HS-27A (cell line): ENCODE measurements around the gene ZFHX2.

Experiments used
- DNase-seq: peaks from one replicate; pipeline ENCODE4 v3.0.0-alpha.2; 2012; ENCODE audit warnings: low read depth, missing footprints

Gene ZFHX2

GRCh38 chr14:23559926-23560520 is 8.5 kb upstream of the ZFHX2 start:
- DNase-seq = no peak

GRCh38 chr14:23559010-23559925 is 7.7 kb upstream of the ZFHX2 start:
- DNase-seq = no peak

- DNase-seq = no peak
These were observed 6.9 kb upstream of the ZFHX2 start for GRCh38 chr14:23558346-23559009.

GRCh38 chr14:23557946-23558345 is 6.4 kb upstream of the ZFHX2 start:
- no peak for DNase-seq

GRCh38 chr14:23557521-23557920 is 6.0 kb upstream of the ZFHX2 start:
- no peak for DNase-seq

GRCh38 chr14:23556700-23557440 is 5.3 kb upstream of the ZFHX2 start:
- no peak for DNase-seq

- peak; percentile 85 for DNase-seq
These were observed 4.5 kb upstream of the ZFHX2 start, which contains the start of gene THTPA for GRCh38 chr14:23555882-23556699. Gene THTPA (plus strand): TSS chr14:23556271. CDS start chr14:23556758, 487 bp downstream.

GRCh38 chr14:23555533-23555881 is 3.9 kb upstream of the ZFHX2 start:
- no peak for DNase-seq

- no peak for DNase-seq
These were observed 726 bp downstream of the ZFHX2 start for GRCh38 chr14:23550812-23551265.

- no peak for DNase-seq
These were observed 1.3 kb downstream of the ZFHX2 start for GRCh38 chr14:23550131-23550811.

GRCh38 chr14:23548351-23549318 is 2.9 kb downstream of the ZFHX2 start:
- DNase-seq = no peak

- DNase-seq = no peak
These were observed 3.6 kb downstream of the ZFHX2 start for GRCh38 chr14:23547924-23548323.

- DNase-seq = no peak
These were observed 5.0 kb downstream of the ZFHX2 start for GRCh38 chr14:23546450-23547035.

GRCh38 chr14:23545740-23546365 is 5.7 kb downstream of the ZFHX2 start:
- no peak for DNase-seq

GRCh38 chr14:23544511-23545447 is 6.8 kb downstream of the ZFHX2 start:
- no peak for DNase-seq

- DNase-seq = no peak
These were observed 8.2 kb downstream of the ZFHX2 start for GRCh38 chr14:23543403-23543802.

GRCh38 chr14:23542261-23542660 is 9.3 kb downstream of the ZFHX2 start:
- DNase-seq = no peak

GRCh38 chr14:23540141-23540469 is 11.5 kb downstream of the ZFHX2 start:
- DNase-seq = no peak
